Caki2 (cell line): ENCODE data around the gene ARMCX6. TPM values are rescaled to one million over a fixed set of nuclear protein-coding genes. Genes with fewer than 3 reads are reported as not detected.

Experiments
- total RNA-seq: library from RNA; depleted of rRNA; stranded (reverse); fragments of >200 nt; shearing (Covaris generic); gene quantifications from 2 replicates; pipeline ENCODE4 v1.2.3, GENCODE V29; 2014; ENCODE audit warnings: low replicate concordance; rRNA removed

Gene ARMCX6
- total RNA-seq, 1 experiment from 2014 or later = 34.3 TPM

Other genes with a start within 250 kb of the ARMCX6 start
- 0.07 TPM in 1 of 2 replicates, not detected in the other for gene BTK, start 231.8 kb downstream of the ARMCX6 start, total RNA-seq
- gene RPL36A, start 227.0 kb downstream of the ARMCX6 start, total RNA-seq = 446 and 1,206 TPM in 2 replicates
- 146 and 165 TPM in 2 replicates for gene GLA, start 210.1 kb downstream of the ARMCX6 start, total RNA-seq
- gene HNRNPH2, start 209.8 kb downstream of the ARMCX6 start, total RNA-seq = 22.1 and 26.8 TPM in 2 replicates
- gene ARMCX4, start 132.5 kb downstream of the ARMCX6 start, total RNA-seq = not detected in 2 replicates
- gene ARMCX1, start 67.5 kb downstream of the ARMCX6 start, total RNA-seq = 12.7 and 21.2 TPM in 2 replicates
- 22.8 and 43.5 TPM in 2 replicates for gene ARMCX3, start 5.2 kb upstream of the ARMCX6 start, total RNA-seq
- 63.1 and 77.1 TPM in 2 replicates for gene ARMCX2, start 41.9 kb upstream of the ARMCX6 start, total RNA-seq